Measurements from ENCODE around the gene DLX4. TPM values are rescaled to one million over a fixed set of nuclear protein-coding genes. Genes with fewer than 3 reads are reported as not detected.

DLX4 gene
- total RNA-seq, 1 experiment from 2014 or later, result 1.1 TPM

DNA sequence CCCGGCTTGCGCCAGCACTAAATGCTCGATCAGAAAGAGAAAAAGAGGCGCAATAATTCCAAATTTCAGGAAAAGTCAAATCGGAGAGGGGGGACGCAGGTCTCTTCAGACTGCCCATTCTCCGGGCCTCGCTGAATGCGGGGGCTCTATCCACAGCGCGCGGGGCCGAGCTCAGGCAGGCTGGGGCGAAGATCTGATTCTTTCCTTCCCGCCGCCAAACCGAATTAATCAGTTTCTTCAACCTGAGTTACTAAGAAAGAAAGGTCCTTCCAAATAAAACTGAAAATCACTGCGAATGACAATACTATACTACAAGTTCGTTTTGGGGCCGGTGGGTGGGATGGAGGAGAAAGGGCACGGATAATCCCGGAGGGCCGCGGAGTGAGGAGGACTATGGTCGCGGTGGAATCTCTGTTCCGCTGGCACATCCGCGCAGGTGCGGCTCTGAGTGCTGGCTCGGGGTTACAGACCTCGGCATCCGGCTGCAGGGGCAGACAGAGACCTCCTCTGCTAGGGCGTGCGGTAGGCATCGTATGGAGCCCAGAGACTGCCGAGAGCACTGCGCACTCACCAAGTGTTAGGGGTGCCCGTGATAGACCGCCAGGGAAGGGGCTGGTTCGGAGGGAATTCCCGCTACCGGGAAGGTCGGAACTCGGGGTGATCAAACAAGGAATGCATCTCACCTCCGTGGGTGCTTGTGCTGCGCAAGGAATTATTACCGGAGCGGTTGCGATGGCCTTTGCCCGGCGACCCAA is 4.0 kb upstream of the DLX4 start:
- in situ Hi-C loops (cut with HindIII; ENCODE audit: low pct_unique_long_range_greater_than_20kb, low sequenced_read_pairs), result no loop called here

GRCh38 chr17:49965524-49965909 is 3.5 kb upstream of the DLX4 start:
- DNase-seq (ENCODE audit: low read depth, low spot score), result no peak
- in situ Hi-C loops (cut with HindIII; ENCODE audit: low pct_unique_long_range_greater_than_20kb, low sequenced_read_pairs), result no loop called here

More for the DNA sequence above, 4.0 kb upstream of the DLX4 start:
- no peak for DNase-seq (ENCODE audit: low read depth, low spot score)

- in situ Hi-C loops (cut with HindIII; ENCODE audit: low pct_unique_long_range_greater_than_20kb, low sequenced_read_pairs), result no loop called here
- DNase-seq (ENCODE audit: low read depth, low spot score), result no peak
Measured at GRCh38 chr17:49966767-49967166, 2.2 kb upstream of the DLX4 start.

- in situ Hi-C loops (cut with HindIII; ENCODE audit: low pct_unique_long_range_greater_than_20kb, low sequenced_read_pairs), result no loop called here
- DNase-seq (ENCODE audit: low read depth, low spot score), result no peak
Measured at GRCh38 chr17:49967205-49967604, 1.8 kb upstream of the DLX4 start.

- in situ Hi-C loops (cut with HindIII; ENCODE audit: low pct_unique_long_range_greater_than_20kb, low sequenced_read_pairs), result no loop called here
- no peak for DNase-seq (ENCODE audit: low read depth, low spot score)
Measured at GRCh38 chr17:49967621-49968404, 1.2 kb upstream of the DLX4 start.

DNA sequence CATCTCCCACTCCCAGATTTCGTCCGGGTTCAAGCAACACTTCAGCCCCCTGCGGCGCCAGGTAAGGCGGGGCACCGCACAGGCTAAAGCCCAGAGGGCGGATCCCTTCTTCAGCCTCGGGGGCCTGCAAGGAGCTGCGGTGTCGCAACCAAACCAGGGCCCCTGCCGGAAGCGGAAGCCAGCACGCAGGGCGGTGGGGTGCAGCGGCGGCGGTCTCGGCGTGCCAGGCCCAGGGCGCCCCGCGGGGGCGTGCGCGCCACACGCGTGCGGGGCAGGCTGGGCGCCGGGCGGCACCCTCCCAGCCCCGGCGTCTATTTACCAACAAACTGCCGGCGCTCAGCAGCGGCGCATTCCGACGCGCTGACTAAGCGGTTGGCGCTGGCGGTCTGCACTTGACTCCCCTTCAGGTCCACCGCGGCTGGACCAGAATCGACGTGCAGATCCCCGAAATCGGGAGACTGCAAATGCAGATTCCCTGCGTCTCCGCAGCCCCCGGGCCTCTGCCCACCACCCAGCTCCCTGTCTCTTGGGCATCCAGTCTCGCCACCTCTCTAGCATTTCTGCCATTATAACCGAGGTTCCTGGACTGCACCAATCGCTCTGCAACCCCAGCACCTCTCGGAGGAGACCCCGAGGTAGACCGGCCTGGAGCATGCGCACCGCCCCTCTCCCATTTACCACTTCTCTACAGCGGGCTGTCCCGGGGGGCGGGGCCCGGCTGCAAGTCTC is 421 bp upstream of the DLX4 start:
- peak; percentile 78 for DNase-seq (ENCODE audit: low read depth, low spot score)
- in situ Hi-C loops (cut with HindIII; ENCODE audit: low pct_unique_long_range_greater_than_20kb, low sequenced_read_pairs), result no loop called here

GRCh38 chr17:49969795-49970389 is 902 bp downstream of the DLX4 start:
- in situ Hi-C loops (cut with HindIII; ENCODE audit: low pct_unique_long_range_greater_than_20kb, low sequenced_read_pairs), result no loop called here
- DNase-seq (ENCODE audit: low read depth, low spot score), result no peak

GRCh38 chr17:49970498-49970897 is 1.5 kb downstream of the DLX4 start:
- in situ Hi-C loops (cut with HindIII; ENCODE audit: low pct_unique_long_range_greater_than_20kb, low sequenced_read_pairs), result no loop called here
- DNase-seq (ENCODE audit: low read depth, low spot score), result no peak

GRCh38 chr17:49971199-49971847 is 2.3 kb downstream of the DLX4 start:
- DNase-seq (ENCODE audit: low read depth, low spot score), result no peak
- in situ Hi-C loops (cut with HindIII; ENCODE audit: low pct_unique_long_range_greater_than_20kb, low sequenced_read_pairs), result no loop called here

DNA sequence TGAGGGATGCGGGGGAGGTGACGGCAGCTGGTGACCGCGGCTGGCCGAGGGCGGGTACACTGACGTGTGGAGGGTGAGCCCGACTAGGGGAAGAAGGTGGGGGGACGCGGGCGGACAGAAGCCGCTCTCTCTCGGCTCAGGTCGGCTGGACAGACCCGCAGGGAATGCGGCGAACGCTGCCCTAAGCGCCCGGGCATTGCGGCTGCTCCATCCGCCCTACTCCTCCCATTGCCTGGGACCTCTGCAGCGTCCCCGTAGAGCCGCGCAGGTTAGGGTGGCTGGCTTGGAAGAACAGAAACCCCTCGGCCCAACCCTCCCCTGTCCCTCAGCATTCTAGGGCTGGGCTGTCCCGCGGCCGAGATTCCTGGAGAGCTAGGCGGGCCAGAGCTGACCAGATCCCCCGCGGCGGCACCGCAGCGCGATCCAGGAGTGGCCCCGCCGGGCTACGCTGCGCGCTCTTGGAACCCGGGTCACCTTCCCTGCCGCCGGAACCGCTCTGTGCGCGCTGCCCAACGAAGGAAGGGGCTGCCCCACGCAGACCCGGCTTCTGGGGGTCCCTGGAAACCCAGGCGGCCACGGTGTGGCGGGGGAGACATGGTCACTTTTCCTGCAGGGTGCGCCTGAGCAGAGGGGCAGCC is 3.0 kb downstream of the DLX4 start:
- DNase-seq (ENCODE audit: low read depth, low spot score), result no peak
- in situ Hi-C loops (cut with HindIII; ENCODE audit: low pct_unique_long_range_greater_than_20kb, low sequenced_read_pairs), result no loop called here

- in situ Hi-C loops (cut with HindIII; ENCODE audit: low pct_unique_long_range_greater_than_20kb, low sequenced_read_pairs), result no loop called here
- no peak for DNase-seq (ENCODE audit: low read depth, low spot score)
Measured at GRCh38 chr17:49972486-49973270, 3.7 kb downstream of the DLX4 start.

DNA sequence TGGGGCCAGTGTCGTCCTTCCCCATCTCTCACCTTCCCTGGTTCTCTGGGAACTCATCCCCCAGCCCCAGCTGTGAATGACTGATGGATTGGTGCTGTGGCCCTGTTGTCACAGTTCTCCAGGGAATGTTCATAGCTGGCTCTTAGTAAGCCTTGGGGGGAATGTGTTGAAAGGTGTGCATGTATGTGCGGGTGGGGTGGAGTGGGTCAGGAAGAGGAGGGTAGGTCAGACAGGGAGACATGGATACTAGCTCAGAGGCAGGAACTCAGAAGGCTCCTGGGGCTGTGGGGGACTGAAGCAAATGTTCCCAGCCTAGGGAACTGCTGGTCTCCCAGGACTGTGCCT is 4.3 kb downstream of the DLX4 start:
- in situ Hi-C loops (cut with HindIII; ENCODE audit: low pct_unique_long_range_greater_than_20kb, low sequenced_read_pairs), result no loop called here
- no peak for DNase-seq (ENCODE audit: low read depth, low spot score)

DNA sequence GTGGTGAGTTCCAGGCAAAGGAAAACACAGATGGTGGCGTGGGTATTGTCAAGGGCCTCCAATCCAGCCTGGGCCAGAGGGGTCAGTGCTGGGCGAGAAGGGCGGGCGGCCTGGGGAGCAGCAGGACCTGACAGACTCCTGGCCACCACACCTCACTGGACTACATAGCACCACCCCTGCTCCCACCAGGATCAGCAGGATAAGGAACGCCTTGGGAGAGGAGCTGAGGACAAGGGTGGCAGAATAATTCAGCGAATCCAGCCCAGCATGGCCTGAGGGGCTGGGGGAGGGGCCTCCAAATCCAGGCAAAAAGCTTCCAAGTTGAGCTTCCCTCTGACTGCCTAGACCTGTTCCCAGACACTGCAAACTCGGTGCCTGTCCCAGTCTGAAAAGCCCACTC is 6.5 kb downstream of the DLX4 start:
- in situ Hi-C loops (cut with HindIII; ENCODE audit: low pct_unique_long_range_greater_than_20kb, low sequenced_read_pairs), result no loop called here

DNA sequence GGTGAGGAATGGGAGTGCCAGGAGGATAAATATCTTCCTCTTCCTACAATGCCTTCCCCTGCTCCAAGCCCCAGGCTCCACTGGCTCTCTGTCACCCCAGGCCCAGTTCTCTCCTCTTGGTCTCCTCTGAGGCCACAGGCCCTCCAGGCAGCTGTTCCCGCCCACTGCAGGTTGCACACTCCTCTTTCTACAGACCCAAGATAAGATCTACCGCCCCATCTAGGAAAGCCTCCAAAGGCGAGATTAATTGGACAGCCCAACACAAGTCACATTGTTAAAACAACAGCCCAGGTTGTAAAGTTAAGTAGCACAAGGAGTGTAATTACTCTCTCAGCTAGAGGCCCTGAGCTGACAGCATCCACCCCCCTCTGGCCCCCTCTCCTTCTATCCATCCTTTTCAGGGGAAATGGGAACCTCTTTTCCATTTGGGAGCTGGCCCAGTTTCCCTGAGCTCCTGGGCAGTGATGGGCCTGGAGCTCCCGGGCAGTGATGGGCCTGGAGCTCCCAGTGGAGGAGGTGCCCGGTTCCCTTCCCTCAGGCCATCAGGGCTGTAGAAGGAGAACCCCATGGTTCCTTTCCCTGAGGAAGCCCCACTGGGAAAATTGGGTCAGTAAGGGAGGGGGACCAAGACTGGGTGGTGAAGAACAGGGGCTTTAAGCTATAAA is 7.3 kb downstream of the DLX4 start:
- DNase-seq (ENCODE audit: low read depth, low spot score), result no peak
- in situ Hi-C loops (cut with HindIII; ENCODE audit: low pct_unique_long_range_greater_than_20kb, low sequenced_read_pairs), result no loop called here

More for the DNA sequence above, 6.5 kb downstream of the DLX4 start:
- DNase-seq (ENCODE audit: low read depth, low spot score), result no peak

GRCh38 chr17:49976828-49977202 is 7.8 kb downstream of the DLX4 start:
- no peak for DNase-seq (ENCODE audit: low read depth, low spot score)
- in situ Hi-C loops (cut with HindIII; ENCODE audit: low pct_unique_long_range_greater_than_20kb, low sequenced_read_pairs), result no loop called here

Measured in SK-MEL-5 (cell line).